ENCODE data around the gene PTPRE. TPM values are rescaled to one million over a fixed set of nuclear protein-coding genes. Genes with fewer than 3 reads are reported as not detected.

The PTPRE gene
- total RNA-seq, 4 donors from 2014 or later: 10.2 to 46.8 (median 28.8) TPM

DNA sequence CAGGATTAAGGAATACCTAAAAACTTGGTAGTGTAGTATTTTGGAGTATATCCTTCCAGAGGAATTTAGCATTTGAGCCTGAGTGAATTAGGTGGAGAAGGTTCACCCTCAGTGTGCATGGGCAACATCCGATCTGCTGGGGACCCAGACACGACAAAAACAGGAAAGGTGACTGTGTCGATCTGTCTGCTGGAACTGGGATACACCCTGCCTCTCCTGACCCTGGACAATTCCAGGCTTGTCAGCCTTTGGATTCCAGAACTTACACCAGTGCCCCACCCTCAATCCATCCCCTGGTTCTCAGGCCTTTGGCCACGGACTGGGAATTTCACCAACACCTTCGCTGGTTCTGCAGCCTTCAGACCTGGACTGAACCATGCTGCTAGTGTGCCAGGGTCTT is 41.9 kb downstream of the PTPRE start:
- Histone ChIP-seq H3K27ac (no peak overlapping the region), H3K4me3 (no peak overlapping the region), H3K36me3 (no peaks in the 10 kb centered on the region), H3K27me3 (no peaks in the 10 kb centered on the region), H3K9me3 (no peaks in the 10 kb centered on the region), H3K4me1 (peaks cover 17% of the 10 kb centered on the region)
- DNase-seq (ENCODE audit: low spot score in 2 of 2): no peak
- TF ChIP-seq EP300 (IDR thresholded peaks at IDR 0.05) (no peak), POLR2AphosphoS5 (IDR thresholded peaks at IDR 0.05) (no peak), POLR2A (IDR thresholded peaks at IDR 0.05) (no peak)
- TF ChIP-seq, protein P1, sequence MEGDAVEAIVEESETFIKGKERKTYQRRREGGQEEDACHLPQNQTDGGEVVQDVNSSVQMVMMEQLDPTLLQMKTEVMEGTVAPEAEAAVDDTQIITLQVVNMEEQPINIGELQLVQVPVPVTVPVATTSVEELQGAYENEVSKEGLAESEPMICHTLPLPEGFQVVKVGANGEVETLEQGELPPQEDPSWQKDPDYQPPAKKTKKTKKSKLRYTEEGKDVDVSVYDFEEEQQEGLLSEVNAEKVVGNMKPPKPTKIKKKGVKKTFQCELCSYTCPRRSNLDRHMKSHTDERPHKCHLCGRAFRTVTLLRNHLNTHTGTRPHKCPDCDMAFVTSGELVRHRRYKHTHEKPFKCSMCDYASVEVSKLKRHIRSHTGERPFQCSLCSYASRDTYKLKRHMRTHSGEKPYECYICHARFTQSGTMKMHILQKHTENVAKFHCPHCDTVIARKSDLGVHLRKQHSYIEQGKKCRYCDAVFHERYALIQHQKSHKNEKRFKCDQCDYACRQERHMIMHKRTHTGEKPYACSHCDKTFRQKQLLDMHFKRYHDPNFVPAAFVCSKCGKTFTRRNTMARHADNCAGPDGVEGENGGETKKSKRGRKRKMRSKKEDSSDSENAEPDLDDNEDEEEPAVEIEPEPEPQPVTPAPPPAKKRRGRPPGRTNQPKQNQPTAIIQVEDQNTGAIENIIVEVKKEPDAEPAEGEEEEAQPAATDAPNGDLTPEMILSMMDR (IDR thresholded peaks at IDR 0.05): no peak
- 47% methylated on average over 5 of the region's 5 CpGs for WGBS

DNA sequence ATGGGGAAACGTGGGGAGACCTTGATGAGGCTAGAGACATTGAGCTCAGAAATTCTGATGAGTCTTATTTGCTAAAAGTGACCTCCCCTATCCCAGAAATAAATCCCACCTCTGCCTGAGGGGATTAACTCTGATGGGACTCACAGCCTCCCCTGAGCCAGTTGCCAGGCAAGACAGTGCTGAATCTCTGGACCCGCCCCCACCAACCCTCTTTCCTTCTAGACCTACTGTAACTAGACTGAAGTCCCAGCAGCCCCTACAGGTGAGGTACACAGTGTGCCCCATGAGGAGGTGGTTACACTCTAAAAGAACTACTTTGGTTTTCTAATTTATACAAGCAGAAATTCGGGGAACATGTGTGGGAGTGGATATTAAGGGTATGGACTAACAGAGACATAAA is 42.9 kb downstream of the PTPRE start:
- Histone ChIP-seq H3K27me3 (no peaks in the 10 kb centered on the region), H3K4me1 (peaks cover 14% of the 10 kb centered on the region), H3K4me3 (no peak overlapping the region), H3K27ac (no peak overlapping the region), H3K36me3 (no peaks in the 10 kb centered on the region), H3K9me3 (no peaks in the 10 kb centered on the region)
- 89% methylated on average over 3 of the region's 3 CpGs for WGBS
- TF ChIP-seq POLR2A (IDR thresholded peaks at IDR 0.05): no peak
- TF ChIP-seq POLR2AphosphoS5 (IDR thresholded peaks at IDR 0.05): no peak
- no peak for TF ChIP-seq EP300 (IDR thresholded peaks at IDR 0.05)
- TF ChIP-seq, protein P1 (IDR thresholded peaks at IDR 0.05): no peak
- DNase-seq (ENCODE audit: low spot score in 2 of 2): no peak

DNA sequence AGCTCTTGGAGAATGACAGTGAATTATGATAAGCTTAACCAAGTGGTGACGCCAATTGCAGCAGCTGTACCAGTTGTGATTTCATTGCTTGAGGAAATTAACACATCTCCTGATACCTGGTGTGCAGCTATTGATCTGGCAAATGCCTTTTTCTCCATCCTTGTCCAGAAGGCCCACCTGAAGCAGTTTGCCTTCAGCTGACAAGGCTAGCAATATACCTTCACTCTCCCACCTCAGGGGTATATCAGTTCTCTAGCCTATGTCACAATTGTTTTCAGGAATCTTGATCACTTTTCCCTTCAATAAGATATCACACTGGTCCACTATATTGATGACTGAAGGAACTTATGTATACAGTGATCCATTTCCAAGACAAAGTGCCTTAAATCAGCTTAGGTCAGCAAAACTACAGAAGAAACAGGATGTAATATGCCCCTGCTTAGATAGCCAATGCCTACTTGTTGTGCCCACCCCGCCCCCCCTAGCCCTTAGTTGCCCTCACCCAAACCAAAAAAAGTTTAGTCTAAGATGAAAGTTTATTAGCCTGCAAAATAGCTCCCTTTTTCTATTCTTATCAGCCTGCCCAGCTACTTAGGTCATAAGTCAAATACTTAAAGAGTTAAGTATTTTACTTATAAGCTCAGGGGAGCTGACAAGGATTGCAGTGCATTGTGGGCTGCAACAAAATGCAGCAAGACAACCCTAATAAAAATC is 45.1 kb downstream of the PTPRE start:
- DNase-seq (ENCODE audit: low spot score in 2 of 2): no peak
- Histone ChIP-seq H3K27me3 (no peaks in the 10 kb centered on the region), H3K4me1 (no peaks in the 10 kb centered on the region), H3K36me3 (no peaks in the 10 kb centered on the region), H3K27ac (no peak overlapping the region), H3K9me3 (peaks cover 6% of the 10 kb centered on the region), H3K4me3 (no peak overlapping the region)
- 80% methylated on average over 2 of the region's 2 CpGs for WGBS
- no peak for TF ChIP-seq POLR2AphosphoS5 (IDR thresholded peaks at IDR 0.05)
- TF ChIP-seq, protein P1 (IDR thresholded peaks at IDR 0.05): no peak

DNA sequence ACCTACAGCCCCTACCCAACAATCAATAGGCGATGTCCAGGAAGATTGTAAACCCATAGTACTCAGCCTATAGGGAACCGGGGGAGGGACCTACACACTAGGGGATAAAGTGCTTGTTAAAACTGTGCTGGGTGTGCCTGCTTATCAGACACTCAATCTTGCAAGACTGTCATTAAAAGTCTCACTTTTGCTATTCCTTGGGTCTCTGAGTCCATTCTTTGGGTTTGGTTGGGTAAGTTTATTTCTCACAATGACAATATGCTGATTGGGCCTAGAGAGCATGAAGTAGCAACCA is 45.6 kb downstream of the PTPRE start:
- DNase-seq (ENCODE audit: low spot score in 2 of 2): no peak
- peaks cover 6% of the 10 kb centered on the region for H3K9me3 ChIP-seq

DNA sequence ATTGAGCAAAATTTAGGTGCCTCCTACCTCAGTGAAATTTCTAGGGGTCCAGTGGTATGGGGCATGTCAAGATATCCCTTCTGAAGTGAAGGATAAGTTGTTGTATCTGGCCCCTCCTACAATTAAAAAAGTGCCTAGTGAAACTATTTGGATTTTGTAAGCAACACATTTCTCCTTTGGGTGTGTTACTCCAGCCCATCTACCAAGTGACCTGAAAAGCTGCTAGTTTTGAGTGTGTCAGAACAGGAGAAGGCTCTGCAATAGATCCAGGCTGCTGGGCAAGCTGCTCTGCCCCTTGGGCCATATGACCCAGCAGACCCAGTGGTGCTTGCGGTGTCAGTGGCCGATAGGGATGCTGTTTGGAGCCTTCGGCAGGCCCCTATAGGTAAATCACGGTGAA is 46.0 kb downstream of the PTPRE start:
- H3K4me3 ChIP-seq: no peak overlapping the region
- TF ChIP-seq, protein P1 (IDR thresholded peaks at IDR 0.05): no peak
- TF ChIP-seq EP300 (IDR thresholded peaks at IDR 0.05): no peak
- TF ChIP-seq POLR2A (IDR thresholded peaks at IDR 0.05): no peak
- TF ChIP-seq POLR2AphosphoS5 (IDR thresholded peaks at IDR 0.05): no peak
- WGBS: 100% methylated on average over 4 of the region's 4 CpGs
- no peak overlapping the region for H3K27ac ChIP-seq
- no peaks in the 10 kb centered on the region for H3K36me3 ChIP-seq
- peaks cover 6% of the 10 kb centered on the region for H3K9me3 ChIP-seq
- no peaks in the 10 kb centered on the region for H3K4me1 ChIP-seq
- DNase-seq (ENCODE audit: low spot score in 2 of 2): no peak
- H3K27me3 ChIP-seq: no peaks in the 10 kb centered on the region

More for the DNA sequence above, 45.6 kb downstream of the PTPRE start:
- Histone ChIP-seq H3K27ac (no peak overlapping the region), H3K4me1 (no peaks in the 10 kb centered on the region), H3K27me3 (no peaks in the 10 kb centered on the region), H3K36me3 (no peaks in the 10 kb centered on the region), H3K4me3 (no peak overlapping the region)
- TF ChIP-seq POLR2AphosphoS5 (IDR thresholded peaks at IDR 0.05): no peak
- no peak for TF ChIP-seq POLR2A (IDR thresholded peaks at IDR 0.05)
- TF ChIP-seq, protein P1 (IDR thresholded peaks at IDR 0.05): no peak
- TF ChIP-seq EP300 (IDR thresholded peaks at IDR 0.05): no peak
- 71% methylated on average over 2 of the region's 2 CpGs for WGBS
